Measurements from ENCODE around the gene NKX2-1. TPM values are rescaled to one million over a fixed set of nuclear protein-coding genes. Genes with fewer than 3 reads are reported as not detected.

The NKX2-1 gene
- total and polyA plus RNA-seq, 2 donors (not counting 1 experiment from before 2014, with no cell fraction given): not detected

- ChIA-PET POLR2A (no interaction called here), CTCF (no interaction called here)
- ATAC-seq (ENCODE audit: low read depth) (no peak), DNase-seq (no peak)
- intact Hi-C loops (cut with micrococcal nuclease): no loop called here
- no peaks in the 10 kb centered on the region for H3K36me3 ChIP-seq (replicated peaks in 1 of 2; ENCODE audit: control extremely low read depth in 1 of 2, control insufficient read depth in 1 of 2, extremely low read depth in 1 of 2, insufficient read depth in 2 of 2, low read length in 1 of 2)
- H4K20me1 ChIP-seq (ENCODE audit: control insufficient read depth, insufficient read depth, low read length, poor library complexity, severe bottlenecking): no peaks in the 10 kb centered on the region
- no peaks in the 10 kb centered on the region for H3K79me2 ChIP-seq (ENCODE audit: control insufficient read depth, insufficient read depth, low read length)
- peaks cover 0 to 66% (median 35%) of the 10 kb centered on the region in 4 experiments for H3K27me3 ChIP-seq (replicated peaks in 1 of 4; ENCODE audit: control extremely low read depth in 1 of 4, control insufficient read depth in 3 of 4, insufficient read depth in 4 of 4, low read length in 3 of 4)
- H2AFZ ChIP-seq (ENCODE audit: insufficient read depth, low read depth, low read length, poor library complexity, severe bottlenecking): no peak overlapping the region
- TF ChIP-seq CTCF (IDR thresholded peaks at IDR 0.05): no peak
- no peak for TF ChIP-seq EZH2 (IDR thresholded peaks at IDR 0.05; ENCODE audit: borderline replicate concordance, insufficient read depth, low read depth, low read length, poor library complexity, severe bottlenecking)
- H3K9ac ChIP-seq (ENCODE audit: low read length): no peak overlapping the region
- Mint-ChIP-seq H3K27ac (no peak overlapping the region), H3K27me3 (peaks cover 60% of the 10 kb centered on the region), H3K9me3 (ENCODE audit: insufficient read depth) (peaks cover 2% of the 10 kb centered on the region), H3K4me1 (peaks cover 5% of the 10 kb centered on the region), H3K4me3 (no peak overlapping the region)
- 40% methylated on average over 2 of the region's 10 CpGs for WGBS (ENCODE audit: insufficient coverage)
- no peak overlapping the region for H3K27ac ChIP-seq (ENCODE audit: low read length in 2 of 2)
- peaks cover 0 to 36% (median 0%) of the 10 kb centered on the region in 3 donors for H3K9me3 ChIP-seq (ENCODE audit: control extremely low read depth in 1 of 3, control insufficient read depth in 2 of 3, insufficient read depth in 1 of 3, low read length in 2 of 3)
- H3K4me3 ChIP-seq (ENCODE audit: control extremely low read depth in 1 of 5, extremely low read depth in 1 of 5, insufficient read depth in 1 of 5, low read depth in 2 of 5, low read length in 4 of 5): no peak overlapping the region
- H3K4me1 ChIP-seq (ENCODE audit: control insufficient read depth in 2 of 2, insufficient read depth in 2 of 2, low read length in 2 of 2): peaks cover 0 to 2% of the 10 kb centered on the region in 2 donors
- no peak overlapping the region for H3K4me2 ChIP-seq (replicated peaks; ENCODE audit: low read depth, low read length, poor library complexity, severe bottlenecking)
These were observed 5.7 kb upstream of the NKX2-1 start for GRCh38 chr14:36525746-36526099.

GRCh38 chr14:36524874-36525745 is 5.1 kb upstream of the NKX2-1 start:
- WGBS (ENCODE audit: insufficient coverage): 9% methylated on average over 44 of the region's 54 CpGs
- ChIA-PET CTCF (no interaction called here), POLR2A (no interaction called here)
- Histone ChIP-seq H3K9ac (ENCODE audit: low read length) (no peak overlapping the region), H2AFZ (ENCODE audit: insufficient read depth, low read depth, low read length, poor library complexity, severe bottlenecking) (no peak overlapping the region), H3K9me3 (ENCODE audit: control extremely low read depth in 1 of 3, control insufficient read depth in 2 of 3, insufficient read depth in 1 of 3, low read length in 2 of 3) (peaks cover 0 to 40% (median 0%) of the 10 kb centered on the region in 3 donors), H3K79me2 (ENCODE audit: control insufficient read depth, insufficient read depth, low read length) (no peaks in the 10 kb centered on the region), H3K27ac (ENCODE audit: low read length in 2 of 2) (no peak overlapping the region), H4K20me1 (ENCODE audit: control insufficient read depth, insufficient read depth, low read length, poor library complexity, severe bottlenecking) (no peaks in the 10 kb centered on the region), H3K27me3 (replicated peaks in 1 of 4; ENCODE audit: control extremely low read depth in 1 of 4, control insufficient read depth in 3 of 4, insufficient read depth in 4 of 4, low read length in 3 of 4) (peaks cover 0 to 70% (median 37%) of the 10 kb centered on the region in 4 experiments), H3K4me1 (ENCODE audit: control insufficient read depth in 2 of 2, insufficient read depth in 2 of 2, low read length in 2 of 2) (peaks cover 0 to 4% of the 10 kb centered on the region in 2 donors), H3K4me2 (replicated peaks; ENCODE audit: low read depth, low read length, poor library complexity, severe bottlenecking) (no peak overlapping the region), H3K36me3 (replicated peaks in 1 of 2; ENCODE audit: control extremely low read depth in 1 of 2, control insufficient read depth in 1 of 2, extremely low read depth in 1 of 2, insufficient read depth in 2 of 2, low read length in 1 of 2) (no peaks in the 10 kb centered on the region), H3K4me3 (ENCODE audit: control extremely low read depth in 1 of 5, extremely low read depth in 1 of 5, insufficient read depth in 1 of 5, low read depth in 2 of 5, low read length in 4 of 5) (no peak overlapping the region)
- no peak for ATAC-seq (ENCODE audit: low read depth)
- TF ChIP-seq EZH2 (IDR thresholded peaks at IDR 0.05; ENCODE audit: borderline replicate concordance, insufficient read depth, low read depth, low read length, poor library complexity, severe bottlenecking) (no peak), CTCF (IDR thresholded peaks at IDR 0.05) (no peak)
- Mint-ChIP-seq H3K9me3 (ENCODE audit: insufficient read depth) (peaks cover 2% of the 10 kb centered on the region), H3K27ac (no peak overlapping the region), H3K27me3 (peaks cover 63% of the 10 kb centered on the region), H3K4me3 (no peak overlapping the region), H3K4me1 (peaks cover 5% of the 10 kb centered on the region)
- no peak for DNase-seq
- intact Hi-C loops (cut with micrococcal nuclease): no loop called here
